Mesenchymal stem cell (in vitro differentiated cells and primary cell): ENCODE measurements around the gene LFNG.

Experiments
- DNase-seq: peaks from one replicate; pipeline ENCODE4 v3.0.0-alpha.2; 2013
- H2AFZ ChIP-seq: one replicate; pipeline ENCODE4 v1.6.1; 2013; ENCODE audit warnings: low read depth, mild to moderate bottlenecking, control low read depth, inconsistent platforms, low read length, moderate library complexity
- H2AK5ac ChIP-seq: 2 replicates; pipeline ENCODE4 v1.6.1; 2013; ENCODE audit warnings: low read length, moderate library complexity, mild to moderate bottlenecking, inconsistent platforms; ENCODE audit not compliant: severe bottlenecking
- H2BK120ac ChIP-seq: one replicate; pipeline ENCODE4 v1.6.1; 2013; ENCODE audit warnings: low read depth, mild to moderate bottlenecking, inconsistent platforms, low read length, moderate library complexity
- H2BK12ac ChIP-seq, 2 experiments: one replicate each; pipeline ENCODE4 v1.6.1; 2013; ENCODE audit warnings: inconsistent platforms in 2 of 2, low read length in 2 of 2, mild to moderate bottlenecking in 2 of 2, moderate library complexity in 2 of 2, control low read depth in 1 of 2
- H2BK15ac ChIP-seq: one replicate; pipeline ENCODE4 v1.6.1; 2013; ENCODE audit warnings: mild to moderate bottlenecking, low read depth, inconsistent platforms; ENCODE audit not compliant: poor library complexity, severe bottlenecking
- H2BK5ac ChIP-seq: 2 replicates; pipeline ENCODE4 v1.6.1; 2013; ENCODE audit warnings: low read depth, mild to moderate bottlenecking, low read length, control low read depth, inconsistent platforms; ENCODE audit not compliant: poor library complexity, severe bottlenecking
- H3K14ac ChIP-seq, 2 experiments: one replicate each; pipeline ENCODE4 v1.6.1; 2013; ENCODE audit warnings: inconsistent platforms in 2 of 2, low read length in 2 of 2, control low read depth in 1 of 2, mild to moderate bottlenecking in 1 of 2, moderate library complexity in 1 of 2
- H3K18ac ChIP-seq, 2 experiments: one replicate each; pipeline ENCODE4 v1.6.1; 2013; ENCODE audit warnings: inconsistent platforms in 2 of 2, low read length in 2 of 2, control low read depth in 1 of 2, low read depth in 1 of 2, mild to moderate bottlenecking in 1 of 2
- H3K23ac ChIP-seq, 2 experiments: one replicate each; pipeline ENCODE4 v1.6.1; 2013; ENCODE audit warnings: inconsistent platforms in 2 of 2, low read length in 2 of 2, mild to moderate bottlenecking in 2 of 2, moderate library complexity in 2 of 2, control low read depth in 1 of 2
- H3K27ac ChIP-seq: 2 replicates; pipeline ENCODE4 v1.5.1; 2013; ENCODE audit warnings: mild to moderate bottlenecking, moderate library complexity, low read length, control low read depth, inconsistent platforms; ENCODE audit not compliant: poor library complexity, severe bottlenecking
- H3K27me3 ChIP-seq, 2 experiments: 2 replicates each; pipeline versions ENCODE4 v1.6.1 to v1.7.0; 2013; ENCODE audit warnings: low read length in 2 of 2, mild to moderate bottlenecking in 2 of 2, moderate library complexity in 2 of 2, control low read depth in 1 of 2, inconsistent platforms in 1 of 2; ENCODE audit not compliant: control insufficient read depth in 1 of 2, insufficient read depth in 1 of 2
- H3K36me3 ChIP-seq, 2 experiments: 2 replicates each; pipeline versions ENCODE4 v1.6.1 to v1.7.0; 2013; ENCODE audit warnings: low read length in 2 of 2, control low read depth in 1 of 2, inconsistent platforms in 1 of 2, low read depth in 1 of 2, mild to moderate bottlenecking in 1 of 2; ENCODE audit not compliant: insufficient read depth in 2 of 2, control insufficient read depth in 1 of 2
- H3K4ac ChIP-seq, 2 experiments: one replicate each; pipeline ENCODE4 v1.6.1; 2013; ENCODE audit warnings: inconsistent platforms in 2 of 2, low read length in 2 of 2, mild to moderate bottlenecking in 2 of 2, moderate library complexity in 2 of 2, control low read depth in 1 of 2, low read depth in 1 of 2
- H3K4me1 ChIP-seq: 2 replicates; pipeline ENCODE4 v1.6.1; 2013; ENCODE audit warnings: low read depth, low read length, control low read depth; ENCODE audit not compliant: control insufficient read depth, insufficient read depth
- H3K4me2 ChIP-seq: 2 replicates; pipeline ENCODE4 v1.6.1; 2013; ENCODE audit warnings: low read length, mild to moderate bottlenecking, inconsistent platforms; ENCODE audit not compliant: poor library complexity, severe bottlenecking
- H3K4me3 ChIP-seq, 2 experiments: 2 replicates each; pipeline versions ENCODE4 v1.5.1 to v1.7.0; 2013; ENCODE audit warnings: low read length in 2 of 2, mild to moderate bottlenecking in 2 of 2, control low read depth in 1 of 2, low read depth in 1 of 2; ENCODE audit not compliant: insufficient read depth in 1 of 2
- H3K79me1 ChIP-seq: replicated peaks from 2 replicates; pipeline ENCODE4 v1.6.1; 2013; ENCODE audit warnings: mild to moderate bottlenecking, control low read depth, low read length, inconsistent platforms; ENCODE audit not compliant: poor library complexity, severe bottlenecking
- H3K9ac ChIP-seq: 2 replicates; pipeline ENCODE4 v1.7.0; 2013; ENCODE audit warnings: mild to moderate bottlenecking, low read length, moderate library complexity
- H3K9me3 ChIP-seq: 2 replicates; pipeline ENCODE4 v1.7.0; 2013; ENCODE audit warnings: mild to moderate bottlenecking, low read length; ENCODE audit not compliant: control insufficient read depth
- H4K8ac ChIP-seq: one replicate; pipeline ENCODE4 v1.6.1; 2013; ENCODE audit warnings: inconsistent platforms, mild to moderate bottlenecking, low read length, moderate library complexity
- H4K91ac ChIP-seq: one replicate; pipeline ENCODE4 v1.6.1; 2013; ENCODE audit warnings: mild to moderate bottlenecking, low read length, inconsistent platforms
- WGBS: methylation state at CpG from one replicate; pipeline ENCODE4 v1.1.7; 2013; ENCODE audit warnings: mixed read lengths; 5-methylcytosine and 5-hydroxymethylcytosine counted together

The LFNG gene

DNA sequence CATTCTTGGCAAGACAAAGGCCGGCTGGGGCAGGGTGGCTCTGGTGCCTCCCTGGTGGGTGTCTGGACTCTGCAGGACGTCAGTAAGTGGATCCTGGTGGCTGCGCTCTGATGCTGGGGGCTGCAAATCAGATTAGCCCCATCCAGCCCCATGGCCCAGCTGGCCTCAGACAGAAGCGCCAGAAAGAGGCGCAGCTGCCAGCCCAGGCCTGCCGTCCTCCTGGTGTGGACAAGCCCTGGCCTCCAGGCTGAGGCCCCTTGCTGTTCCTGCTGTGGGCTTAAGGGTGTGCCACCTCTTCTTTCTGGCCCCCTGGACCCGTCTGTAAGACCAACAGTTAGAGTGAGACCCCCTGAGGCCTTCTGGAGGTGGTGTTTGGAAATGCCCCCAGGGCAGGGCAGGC is 5.9 kb upstream of the LFNG start:
- H4K91ac ChIP-seq, result no peak overlapping the region
- H2BK12ac ChIP-seq, result no peak overlapping the region
- no peak overlapping the region for H3K9ac ChIP-seq
- WGBS, result 81% methylated on average over 7 of the region's 7 CpGs
- H2BK5ac ChIP-seq, result no peak overlapping the region
- H3K27ac ChIP-seq, result no peak overlapping the region
- H3K4me2 ChIP-seq, result no peak overlapping the region
- no peak overlapping the region for H3K23ac ChIP-seq
- H3K4ac ChIP-seq, result no peak overlapping the region
- no peak overlapping the region for H4K8ac ChIP-seq
- H3K18ac ChIP-seq, result no peak overlapping the region
- H3K14ac ChIP-seq, result no peak overlapping the region
- H3K4me3 ChIP-seq, result no peak overlapping the region
- peaks cover 81% of the 10 kb centered on the region for H3K4me1 ChIP-seq
- H3K9me3 ChIP-seq, result no peaks in the 10 kb centered on the region
- DNase-seq, result no peak
- H3K36me3 ChIP-seq, result no peaks in the 10 kb centered on the region
- peaks cover 0 to 15% of the 10 kb centered on the region in 2 experiments for H3K27me3 ChIP-seq
- peak overlapping the region; percentile 76 for H2AK5ac ChIP-seq
- H3K79me1 ChIP-seq, result no peaks in the 10 kb centered on the region
- no peak overlapping the region for H2BK15ac ChIP-seq
- no peak overlapping the region for H2BK120ac ChIP-seq
- H2AFZ ChIP-seq, result no peak overlapping the region

DNA sequence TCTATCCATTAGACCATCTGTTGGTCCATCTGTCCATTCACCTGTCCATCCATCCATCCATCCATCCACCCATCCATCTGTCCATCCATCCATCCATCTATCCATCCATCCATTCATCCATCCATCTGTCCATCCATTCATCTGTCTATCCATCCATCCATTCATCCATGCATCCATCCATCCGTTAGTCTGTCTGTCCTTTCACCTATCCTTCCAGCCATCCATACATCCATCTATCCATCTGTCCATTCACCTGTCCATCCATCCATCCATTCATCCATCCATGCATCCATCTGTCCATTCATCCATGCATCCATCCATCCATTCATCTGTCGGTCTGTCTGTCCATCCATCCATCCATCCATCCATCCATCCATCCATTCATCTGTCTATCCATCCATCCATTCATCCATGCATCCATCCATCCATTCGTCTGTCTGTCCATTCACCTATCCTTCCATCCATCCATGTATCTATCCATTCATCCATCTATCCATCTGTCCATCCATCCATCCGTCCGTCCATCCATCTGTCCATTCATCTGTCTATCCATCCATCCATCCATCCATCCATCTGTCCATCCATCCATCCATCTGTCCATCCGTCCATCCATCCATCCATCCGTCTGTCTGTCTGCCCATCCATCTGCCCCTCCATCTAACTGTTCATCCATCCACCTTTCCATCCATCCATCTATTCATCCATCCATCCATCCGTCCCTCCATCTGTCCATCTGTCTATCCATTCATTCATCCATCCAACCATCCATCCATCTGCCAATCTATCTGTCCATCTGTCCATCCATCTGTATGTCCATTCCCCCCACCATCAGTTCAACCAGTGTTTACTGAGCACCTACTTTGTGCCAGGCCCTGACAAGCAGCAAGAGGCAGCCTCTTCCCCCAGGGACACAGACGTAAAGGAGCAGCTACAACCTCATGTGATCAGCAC is 4.8 kb upstream of the LFNG start:
- no peak overlapping the region for H3K18ac ChIP-seq

DNA sequence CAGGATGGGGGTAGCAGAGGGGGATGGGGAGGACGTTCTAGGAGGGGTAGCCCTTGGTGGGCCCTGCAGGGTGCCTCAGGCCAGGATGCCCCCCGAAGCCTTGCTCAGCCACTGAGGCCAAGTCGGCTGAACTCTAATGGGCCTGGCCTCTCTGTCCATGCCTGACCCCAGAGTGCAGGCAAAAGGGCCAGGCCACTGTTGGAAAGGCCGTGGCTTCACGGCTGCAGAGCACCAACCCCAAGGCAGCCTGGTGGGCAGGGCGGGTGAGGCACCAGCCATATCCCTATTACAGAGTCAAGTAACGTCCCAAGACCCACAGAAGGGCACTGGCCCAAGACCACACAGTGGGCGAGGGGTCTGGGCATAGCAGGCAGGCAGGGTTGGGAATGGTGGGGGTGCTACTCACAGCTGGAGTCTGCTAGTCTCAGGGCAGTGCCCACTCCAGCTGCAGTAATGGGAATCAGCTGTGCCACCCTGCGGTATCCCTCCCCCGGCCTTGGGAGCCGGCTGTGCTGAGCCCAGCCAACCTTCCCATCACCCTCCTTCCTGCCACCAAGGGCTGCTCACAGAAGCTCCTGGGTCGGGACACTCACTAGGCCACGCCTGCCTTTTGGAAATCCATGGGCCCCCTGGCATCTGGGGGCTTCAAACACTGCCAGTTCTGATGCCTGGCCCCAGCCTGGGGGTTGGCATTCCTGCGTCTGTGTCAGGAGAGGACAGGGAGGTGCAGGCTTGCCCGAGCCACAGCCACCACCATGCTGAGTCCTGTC is 4.0 kb upstream of the LFNG start:
- Histone ChIP-seq H3K4me1 (peaks cover 69% of the 10 kb centered on the region), H2AFZ (no peak overlapping the region), H2AK5ac (peak overlapping the region; percentile 98), H3K79me1 (no peaks in the 10 kb centered on the region), H3K36me3 (no peaks in the 10 kb centered on the region), H4K91ac (no peak overlapping the region), H2BK5ac (peak overlapping the region; percentile 97), H2BK120ac (no peak overlapping the region), H3K9me3 (no peaks in the 10 kb centered on the region), H2BK15ac (peak overlapping the region; percentile 16), H3K23ac (no peak overlapping the region), H3K4ac (no peak overlapping the region), H3K9ac (no peak overlapping the region), H3K27me3 (peaks cover 0 to 10% of the 10 kb centered on the region in 2 experiments), H4K8ac (no peak overlapping the region), H3K18ac (no peak overlapping the region), H3K14ac (no peak overlapping the region), H3K4me2 (peak overlapping the region; percentile 14), H2BK12ac (no peak overlapping the region), H3K4me3 (no peak overlapping the region), H3K27ac (peak overlapping the region; percentile 97)
- WGBS, result 98% methylated on average over 14 of the region's 15 CpGs
- no peak for DNase-seq

More for the DNA sequence above, 4.8 kb upstream of the LFNG start:
- H3K79me1 ChIP-seq, result no peaks in the 10 kb centered on the region
- no peak overlapping the region for H2BK12ac ChIP-seq
- WGBS, result 87% methylated on average over 9 of the region's 9 CpGs
- no peaks in the 10 kb centered on the region for H3K9me3 ChIP-seq
- H4K8ac ChIP-seq, result no peak overlapping the region
- peaks cover 0 to 10% of the 10 kb centered on the region in 2 experiments for H3K27me3 ChIP-seq
- H2BK120ac ChIP-seq, result no peak overlapping the region
- no peak overlapping the region for H3K4ac ChIP-seq
- H2BK15ac ChIP-seq, result no peak overlapping the region
- no peak overlapping the region for H4K91ac ChIP-seq
- no peak overlapping the region for H3K4me3 ChIP-seq
- H3K14ac ChIP-seq, result no peak overlapping the region
- H3K4me1 ChIP-seq, result peaks cover 77% of the 10 kb centered on the region
- H3K9ac ChIP-seq, result no peak overlapping the region
- no peak overlapping the region for H3K4me2 ChIP-seq
- peak overlapping the region; percentile 98 for H2AK5ac ChIP-seq
- peak overlapping the region; percentile 97 for H3K27ac ChIP-seq
- H3K23ac ChIP-seq, result no peak overlapping the region
- H2AFZ ChIP-seq, result no peak overlapping the region
- no peak for DNase-seq
- H2BK5ac ChIP-seq, result peak overlapping the region; percentile 97
- H3K36me3 ChIP-seq, result no peaks in the 10 kb centered on the region

DNA sequence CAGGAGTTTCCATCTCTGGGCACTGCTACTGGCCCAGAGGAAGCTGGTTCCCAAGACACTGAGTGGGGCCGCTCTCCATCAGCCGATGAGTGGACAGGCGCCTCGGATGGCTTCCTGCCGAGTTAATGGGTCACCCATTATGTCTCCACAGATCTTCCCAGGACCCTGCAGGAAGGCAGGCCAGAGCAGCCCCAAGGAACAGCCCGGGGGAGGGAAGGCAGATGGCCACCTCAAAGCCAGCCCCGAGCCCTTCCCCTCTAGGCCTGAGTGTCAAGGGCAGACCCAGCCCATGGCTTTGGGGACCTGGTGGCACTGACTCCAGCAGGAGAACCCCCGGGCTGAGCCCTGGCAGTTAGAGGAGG is 3.4 kb upstream of the LFNG start:
- Histone ChIP-seq H3K9me3 (no peaks in the 10 kb centered on the region), H3K4ac (no peak overlapping the region), H2BK12ac (peak overlapping the region in 1 of 2 experiments; percentile 0), H2BK5ac (peak overlapping the region; percentile 100), H3K9ac (no peak overlapping the region), H2AK5ac (peak overlapping the region; percentile 98), H4K8ac (no peak overlapping the region), H3K27me3 (peaks cover 0 to 10% of the 10 kb centered on the region in 2 experiments), H3K4me3 (no peak overlapping the region), H3K36me3 (no peaks in the 10 kb centered on the region), H3K14ac (no peak overlapping the region), H3K4me1 (peaks cover 64% of the 10 kb centered on the region), H3K23ac (no peak overlapping the region), H4K91ac (peak overlapping the region; percentile 1), H2AFZ (no peak overlapping the region), H3K4me2 (no peak overlapping the region), H3K27ac (peak overlapping the region; percentile 97), H3K79me1 (no peaks in the 10 kb centered on the region), H3K18ac (peak overlapping the region in 1 of 2 experiments; percentile 23), H2BK15ac (no peak overlapping the region), H2BK120ac (no peak overlapping the region)
- no peak for DNase-seq
- 75% methylated on average over 8 of the region's 8 CpGs for WGBS
